Ammon's horn (tissue), 1 donor: ENCODE measurements around the gene SCP2.

Source experiments
- DNase-seq: peaks from one replicate; pipeline ENCODE4 v3.0.0-alpha.2; 2016; ENCODE audit warnings: low spot score

The SCP2 gene

DNA sequence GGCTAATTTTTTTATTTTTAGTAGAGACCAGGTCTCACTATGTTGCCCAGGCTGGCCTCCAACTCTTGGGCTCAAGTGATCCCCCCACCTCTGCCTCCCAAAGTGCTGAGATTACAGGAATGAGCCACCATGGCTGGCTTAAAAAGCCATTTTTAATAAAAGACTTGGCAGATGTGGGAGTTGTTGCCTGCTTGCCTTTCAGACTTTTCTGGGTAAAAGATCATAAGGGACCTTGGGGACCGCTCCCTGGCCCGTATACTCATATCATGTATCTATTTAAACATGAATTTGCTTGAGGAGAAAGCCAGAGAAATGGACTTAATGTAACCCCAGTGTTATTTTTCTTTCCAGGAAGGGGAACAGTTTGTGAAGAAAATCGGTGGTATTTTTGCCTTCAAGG, 111.5 kb downstream of the SCP2 start:
- DNase-seq = no peak

DNA sequence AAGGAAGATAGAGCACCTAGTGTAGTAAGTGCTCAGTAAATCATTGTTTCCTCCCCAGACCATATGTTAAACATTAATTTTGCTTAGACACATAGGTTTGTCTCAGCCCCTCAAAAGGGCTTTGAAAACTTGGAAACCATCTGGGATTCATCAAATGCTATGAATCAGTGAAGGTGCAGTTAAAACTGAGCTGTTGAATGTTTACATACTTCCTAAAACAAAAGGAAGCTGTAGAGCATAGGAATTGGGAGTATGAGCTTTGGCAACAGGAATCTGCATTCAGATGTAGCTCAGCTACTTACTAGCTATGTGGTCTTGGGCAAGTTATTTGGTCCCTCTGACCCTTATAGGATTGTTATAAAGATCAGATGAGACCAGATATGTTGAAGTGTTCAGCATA, 116.2 kb downstream of the SCP2 start:
- no peak for DNase-seq

DNA sequence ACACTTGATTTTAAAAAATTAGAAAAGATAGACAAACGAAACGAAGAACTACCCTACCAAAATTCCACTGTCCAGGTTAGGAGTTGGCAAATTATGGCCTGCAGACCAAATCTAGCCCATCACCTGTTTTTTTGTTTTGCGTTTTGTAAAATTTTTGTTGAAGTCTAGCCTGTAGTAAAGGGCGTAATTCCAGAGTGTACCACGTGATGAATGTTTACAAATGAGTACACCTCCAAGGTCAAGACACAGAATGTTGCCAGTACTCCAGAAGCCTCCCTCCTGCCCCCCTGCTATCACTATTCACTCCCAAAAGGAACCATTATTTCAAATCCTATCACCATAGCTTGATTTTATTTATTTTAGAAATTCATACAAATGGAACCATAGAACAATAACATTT, 117.8 kb downstream of the SCP2 start:
- DNase-seq = no peak

DNA sequence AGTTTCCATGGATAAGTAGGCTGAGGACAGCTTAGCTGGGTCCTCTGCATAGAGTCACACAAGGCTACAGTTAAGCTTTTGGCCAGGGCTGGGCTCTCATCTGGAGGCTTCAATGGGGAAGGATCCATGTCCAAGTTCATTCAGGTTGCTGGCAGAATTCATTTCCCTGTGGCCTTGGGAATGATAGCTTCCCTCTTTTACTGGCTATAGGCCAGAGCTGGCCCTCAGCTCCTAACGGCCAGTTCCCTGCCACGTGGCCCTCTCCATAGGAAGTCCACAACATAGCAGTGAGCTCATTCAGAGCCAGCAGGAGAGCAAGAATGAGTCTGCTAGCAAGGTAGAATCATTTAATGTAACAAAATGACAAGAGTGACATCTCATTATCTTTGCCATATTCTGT, 119.9 kb downstream of the SCP2 start:
- no peak for DNase-seq

DNA sequence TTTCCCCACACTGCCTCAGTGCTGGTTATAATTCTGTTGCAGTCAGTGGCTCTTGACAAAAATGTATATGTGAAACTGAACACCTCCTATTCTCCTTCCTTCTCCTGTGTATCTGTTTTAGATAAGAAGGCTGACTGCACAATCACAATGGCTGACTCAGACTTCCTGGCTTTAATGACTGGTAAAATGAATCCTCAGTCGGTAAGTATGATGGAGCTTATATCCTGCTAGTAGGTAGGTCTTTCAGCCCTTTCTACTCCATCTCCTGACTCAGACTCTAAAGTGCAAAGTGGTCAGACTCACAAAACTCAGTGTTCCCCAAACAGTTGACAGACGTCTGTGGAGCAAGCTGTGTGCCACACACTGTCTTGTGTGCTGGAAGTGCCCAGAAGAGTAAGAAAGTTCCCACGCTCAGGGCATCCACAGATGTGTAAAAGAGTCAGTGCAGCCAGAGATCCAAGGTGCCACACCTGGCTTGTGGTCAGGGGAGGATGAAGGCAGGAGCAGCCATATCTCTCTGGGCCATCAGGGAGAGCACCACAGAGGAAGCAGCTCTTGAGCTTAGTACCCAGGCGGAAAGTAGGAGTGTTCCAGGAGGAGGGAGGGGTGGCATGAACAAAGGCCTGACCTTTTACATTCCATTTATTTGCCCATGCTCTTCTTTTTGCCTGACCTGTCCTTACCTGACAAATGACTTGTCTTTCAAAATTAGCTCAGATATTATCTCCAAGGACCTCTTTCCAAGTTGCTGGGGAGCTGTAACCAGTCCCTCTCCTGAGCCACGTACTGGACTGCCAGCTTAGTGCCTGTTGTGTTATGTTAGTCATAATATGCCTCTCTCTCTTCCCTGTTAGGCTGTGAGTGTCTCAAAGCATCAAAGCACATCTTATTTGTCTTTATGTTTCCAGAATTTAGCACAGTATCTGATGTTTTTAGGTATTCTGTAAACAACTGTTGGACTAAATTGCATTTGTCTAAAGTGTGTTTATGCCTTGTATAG, 121.0 kb downstream of the SCP2 start:
- no peak for DNase-seq

DNA sequence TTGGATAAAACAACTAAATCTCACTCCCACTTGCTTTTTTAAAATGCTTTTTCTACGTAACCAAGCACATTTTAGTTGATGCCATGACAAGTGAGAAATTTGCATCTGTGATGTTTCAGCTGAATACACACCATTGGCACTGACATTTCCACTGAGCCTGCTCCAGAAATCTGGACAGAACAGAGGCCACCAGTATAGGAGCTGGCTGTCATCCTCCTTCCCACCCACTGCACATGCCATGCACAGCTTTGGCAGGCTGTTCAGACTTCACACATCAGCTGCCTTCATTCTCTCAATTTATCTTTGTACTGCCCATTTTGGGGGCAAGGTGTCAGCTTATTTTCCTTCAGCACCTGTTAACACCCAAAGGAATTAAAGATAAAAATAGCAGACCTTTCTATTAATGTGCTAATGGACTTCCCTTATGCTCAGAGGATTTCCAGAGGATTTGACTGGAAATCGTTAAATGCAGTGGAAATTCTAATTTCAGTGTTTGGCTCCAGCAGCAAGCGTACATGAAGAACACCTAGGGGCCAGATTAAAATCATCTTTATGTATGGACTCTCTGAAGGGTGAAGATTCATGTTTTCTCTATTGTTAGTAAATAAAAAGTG, 122.0 kb downstream of the SCP2 start:
- peak; percentile 63 for DNase-seq

DNA sequence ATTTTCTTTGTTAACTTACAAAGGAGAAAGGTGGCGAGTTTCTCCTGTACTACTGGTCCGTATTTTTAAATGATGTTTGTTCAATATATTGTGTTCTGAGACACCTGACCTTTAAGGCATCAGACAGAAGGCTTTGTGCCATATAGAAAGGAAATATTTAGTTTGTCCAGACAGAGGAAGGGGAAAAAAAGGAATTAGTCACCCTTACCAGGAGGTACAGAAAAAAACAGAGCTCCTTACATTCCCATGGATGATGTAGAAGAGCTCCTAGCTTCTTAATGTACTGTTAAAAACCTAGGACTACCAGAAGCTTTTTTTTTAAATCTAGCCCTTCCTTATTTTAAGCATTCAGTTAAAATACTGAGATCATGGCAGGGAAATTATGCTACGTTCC, 122.5 kb downstream of the SCP2 start:
- no peak for DNase-seq

DNA sequence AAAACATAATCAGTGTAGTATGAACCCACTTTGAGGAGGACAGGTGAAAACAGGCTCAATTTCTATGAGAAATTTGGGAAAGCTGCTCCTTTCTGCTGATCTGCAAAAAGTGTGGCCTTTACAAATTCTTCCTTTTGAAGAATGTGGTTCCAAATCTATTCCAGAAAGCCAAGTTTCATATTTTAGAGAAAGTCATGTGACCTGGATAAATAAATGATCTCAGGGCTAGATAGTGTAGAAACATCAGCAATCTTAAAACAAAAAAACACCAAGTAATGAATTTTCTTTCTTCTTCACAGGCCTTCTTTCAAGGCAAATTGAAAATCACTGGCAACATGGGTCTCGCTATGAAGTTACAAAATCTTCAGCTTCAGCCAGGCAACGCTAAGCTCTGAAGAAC, 123.2 kb downstream of the SCP2 start:
- no peak for DNase-seq

DNA sequence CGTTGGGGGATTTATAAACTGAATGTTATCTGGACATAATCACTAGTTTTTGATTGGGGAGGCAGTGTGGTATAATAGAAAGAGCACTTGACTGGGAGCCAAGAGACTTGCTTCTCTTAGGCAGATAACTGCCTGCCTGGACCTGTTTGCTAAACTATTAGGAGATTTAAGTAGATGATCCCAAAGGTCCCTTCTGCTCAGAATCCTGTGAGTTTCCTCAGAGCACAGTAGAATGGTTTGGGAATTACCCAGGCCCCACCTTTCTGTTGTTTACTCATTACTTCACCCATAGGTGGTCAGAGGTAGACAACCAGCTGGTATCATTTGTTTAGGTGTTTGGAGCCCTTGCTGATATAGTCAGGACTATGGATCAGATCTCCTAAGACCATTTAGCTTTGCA, 124.6 kb downstream of the SCP2 start:
- DNase-seq = no peak

DNA sequence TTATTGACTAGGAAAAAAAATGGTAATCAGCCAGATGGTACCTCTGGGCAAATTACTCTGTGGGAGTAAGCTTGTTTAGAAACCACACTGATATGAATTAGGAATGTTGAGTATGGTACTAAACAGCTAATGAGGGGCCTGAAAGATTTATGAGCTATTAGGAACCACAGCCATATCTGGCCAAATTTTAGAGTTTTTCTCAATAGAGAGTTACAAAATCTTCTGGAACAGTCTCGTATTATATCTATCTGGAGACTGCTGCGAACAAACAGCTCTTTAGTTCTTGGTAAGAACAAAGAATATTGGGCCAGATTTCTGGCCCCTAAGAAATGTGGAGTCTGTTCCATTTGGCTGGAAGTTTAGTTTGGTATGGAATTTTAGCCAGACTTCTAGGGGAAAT, 130.1 kb downstream of the SCP2 start:
- no peak for DNase-seq

DNA sequence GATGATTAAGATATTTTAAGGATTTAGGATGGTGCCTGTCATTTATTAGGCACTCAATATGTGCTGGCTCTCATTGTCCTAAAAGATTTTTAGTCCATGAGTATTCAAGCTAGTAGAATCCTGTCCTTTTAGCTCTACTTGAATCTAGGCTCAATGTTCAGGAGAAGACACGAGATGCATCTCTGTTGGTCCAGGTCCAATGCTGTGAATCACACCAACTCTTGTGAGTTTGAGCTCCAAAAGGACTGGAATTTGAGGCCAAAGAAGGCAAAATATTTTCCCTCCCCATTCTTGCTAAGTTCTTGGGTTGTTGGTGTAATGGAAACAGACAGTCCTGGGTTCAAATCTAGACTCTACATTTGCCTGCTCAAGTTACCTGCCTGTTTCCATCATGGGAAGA, 133.5 kb downstream of the SCP2 start:
- DNase-seq = no peak

DNA sequence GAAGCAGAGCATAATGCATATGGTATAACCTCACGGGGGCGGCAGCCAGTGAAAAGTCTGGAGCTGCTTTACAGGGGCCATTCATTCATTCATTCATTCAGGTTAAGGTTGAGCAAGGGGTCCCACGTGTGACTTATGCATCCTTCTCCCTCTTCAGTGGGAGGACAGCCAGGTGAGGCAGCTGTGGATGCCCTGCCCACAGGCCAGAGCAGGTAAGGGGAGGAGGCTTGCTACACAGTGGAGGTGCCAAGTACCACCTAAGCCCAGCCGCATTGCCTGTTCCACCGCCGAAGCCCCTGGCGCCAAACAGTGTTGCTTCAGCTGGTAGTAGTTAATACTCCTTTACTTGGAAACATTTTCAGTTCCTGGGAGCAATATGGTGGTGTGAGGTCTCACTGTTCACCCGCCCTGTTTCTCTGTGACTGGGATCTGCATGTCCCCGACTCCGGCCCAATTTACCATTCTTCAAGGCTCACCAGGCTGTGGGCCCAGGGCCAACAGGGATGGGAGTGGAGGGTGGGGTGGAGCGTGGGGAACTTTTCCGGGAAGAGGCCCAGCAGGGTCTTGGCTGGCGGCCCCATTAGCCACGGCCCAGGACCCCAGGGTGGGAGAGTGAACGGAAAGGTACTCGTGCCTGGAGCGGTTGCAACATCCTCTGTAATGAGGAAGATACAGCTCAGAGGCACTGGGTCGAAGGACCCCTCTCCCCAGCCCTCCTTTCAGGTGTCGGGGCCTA, 134.2 kb downstream of the SCP2 start:
- DNase-seq = no peak

DNA sequence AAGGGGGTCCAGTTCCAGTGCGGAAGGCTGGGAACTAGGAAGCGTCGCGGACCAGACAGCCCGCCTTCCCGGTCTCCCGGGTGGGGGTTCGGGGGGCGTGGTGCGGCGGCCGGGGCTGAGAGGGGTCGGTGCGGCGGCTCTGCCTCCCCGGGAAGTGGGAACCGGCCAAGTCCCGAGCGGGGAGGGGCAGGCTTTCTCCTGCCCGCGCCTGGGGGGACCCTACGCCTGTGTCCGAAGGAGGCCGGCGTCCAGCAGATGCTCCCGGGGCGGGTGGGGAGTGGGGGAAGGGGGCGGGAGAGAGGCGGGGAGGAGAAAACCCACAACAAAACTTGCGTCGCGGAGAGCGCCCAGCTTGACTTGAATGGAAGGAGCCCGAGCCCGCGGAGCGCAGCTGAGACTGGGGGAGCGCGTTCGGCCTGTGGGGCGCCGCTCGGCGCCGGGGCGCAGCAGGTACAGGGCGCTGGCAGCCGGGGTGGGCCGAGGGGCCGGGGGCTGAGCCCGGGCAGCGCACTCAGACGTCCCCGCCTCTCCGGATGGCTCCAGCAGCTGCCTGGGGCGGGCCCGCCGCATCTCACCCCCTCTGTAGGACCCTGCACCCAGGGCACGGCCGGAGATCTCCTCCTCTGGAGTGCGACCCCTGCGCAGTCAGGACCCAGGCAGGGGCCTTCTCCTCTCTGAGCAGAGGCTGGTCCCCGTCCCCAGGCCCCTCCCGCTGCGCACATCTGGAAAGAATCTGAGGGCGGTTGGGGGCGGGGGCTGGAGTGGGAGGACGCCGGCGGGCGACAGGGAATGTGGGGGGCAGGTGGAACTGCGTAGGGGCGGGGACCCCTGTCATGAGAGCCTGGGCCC, 135.0 kb downstream of the SCP2 start, which contains the start of gene PODN:
PODN (plus strand) TSS at position 355 of the 849 bp plus-strand sequence. CDS start 7,643 bp downstream, outside the sequence.
- no peak for DNase-seq

DNA sequence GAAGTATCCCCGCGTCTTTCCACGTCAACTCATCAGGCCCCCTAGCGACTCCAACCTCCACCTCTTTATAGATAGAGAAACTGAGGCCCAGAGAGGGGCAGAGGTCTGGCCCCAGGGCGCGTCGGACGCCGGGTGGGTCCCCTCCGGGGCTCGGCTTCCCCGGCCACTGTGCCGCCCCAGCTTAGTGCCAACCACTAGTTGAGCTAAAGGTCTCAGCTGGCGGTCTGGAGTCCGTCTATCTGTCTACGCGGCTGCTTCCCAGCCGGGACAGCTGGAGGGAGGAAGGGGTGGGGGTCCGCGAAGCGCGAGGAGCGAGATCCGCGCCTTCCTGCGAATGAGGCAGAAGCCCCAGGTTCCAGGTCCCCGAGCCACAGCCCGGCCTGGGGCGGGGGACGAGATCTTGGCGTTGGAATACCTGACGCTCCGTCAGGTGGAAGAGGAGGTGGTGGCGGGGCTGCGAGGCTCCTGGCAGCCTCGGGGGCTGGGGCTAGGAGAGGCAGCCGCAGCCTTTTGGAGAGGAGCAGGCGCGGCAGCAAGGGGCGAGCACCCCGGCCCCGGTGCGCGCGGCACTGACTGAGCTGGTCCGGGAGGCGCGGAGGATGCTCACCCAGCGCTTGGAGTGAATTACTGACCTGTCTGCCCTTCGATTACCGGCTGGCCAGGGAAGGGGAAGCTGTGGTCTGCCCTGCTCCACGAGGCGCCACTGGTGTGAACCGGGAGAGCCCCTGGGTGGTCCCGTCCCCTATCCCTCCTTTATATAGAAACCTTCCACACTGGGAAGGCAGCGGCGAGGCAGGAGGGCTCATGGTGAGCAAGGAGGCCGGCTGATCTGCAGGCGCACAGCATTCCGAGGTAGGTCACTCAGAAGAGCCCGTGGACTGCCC, 135.9 kb downstream of the SCP2 start:
- no peak for DNase-seq

DNA sequence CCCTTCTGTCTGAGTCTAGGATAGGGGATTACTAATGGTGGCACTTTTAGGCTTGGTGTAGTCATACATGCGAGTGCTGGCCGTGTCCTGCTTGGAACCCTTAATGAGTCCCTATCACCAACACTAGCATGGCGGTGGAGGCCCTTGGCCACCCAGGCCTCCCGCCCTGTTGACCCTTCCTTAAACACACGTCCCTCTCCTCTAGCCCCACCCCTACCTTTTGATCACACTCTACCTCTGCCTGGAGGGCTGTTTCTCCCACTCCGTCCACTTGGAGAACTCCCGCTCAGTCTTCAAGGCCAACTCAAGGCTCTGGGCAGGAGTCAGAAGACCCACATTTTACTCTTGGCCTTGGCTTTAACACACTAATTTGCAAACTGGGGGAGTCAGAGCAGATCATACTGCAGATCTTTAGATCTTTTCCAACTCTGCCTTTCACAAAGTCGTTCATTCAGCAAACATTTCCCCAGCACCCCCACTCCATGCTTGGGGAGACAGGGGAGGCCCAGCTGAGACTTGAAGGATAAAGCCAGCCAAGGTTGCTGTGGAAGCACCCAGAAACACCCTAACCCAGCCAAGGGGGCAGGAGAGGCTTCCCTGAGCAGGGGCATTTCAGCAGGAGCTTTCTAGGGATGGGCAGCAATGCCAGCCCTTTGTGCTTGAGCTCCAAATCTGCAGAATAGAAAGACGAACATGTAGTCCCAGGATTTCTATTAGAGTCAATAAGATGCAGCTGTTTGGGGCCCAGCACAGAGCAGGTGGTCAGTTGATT, 136.9 kb downstream of the SCP2 start:
- DNase-seq = no peak

DNA sequence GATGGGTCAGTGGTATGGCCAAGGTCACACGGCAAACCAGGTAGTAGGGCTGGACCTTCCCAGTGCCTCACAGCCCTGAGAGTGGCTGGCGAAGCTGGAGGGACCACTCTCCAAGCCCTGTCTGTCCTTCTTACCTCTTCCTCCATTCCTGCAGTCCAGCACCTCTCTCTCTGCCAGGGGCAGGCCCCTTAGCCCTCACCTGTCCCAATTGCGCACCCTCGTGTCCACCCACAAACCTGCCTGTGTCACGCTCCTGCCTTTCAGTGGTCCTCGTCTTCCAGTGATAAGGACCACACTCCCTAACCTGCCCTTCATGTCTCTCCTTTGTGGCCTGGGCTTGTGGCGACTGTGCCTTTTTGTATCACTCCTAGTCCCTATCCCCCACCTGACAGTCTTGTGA, 138.3 kb downstream of the SCP2 start:
- DNase-seq = no peak

DNA sequence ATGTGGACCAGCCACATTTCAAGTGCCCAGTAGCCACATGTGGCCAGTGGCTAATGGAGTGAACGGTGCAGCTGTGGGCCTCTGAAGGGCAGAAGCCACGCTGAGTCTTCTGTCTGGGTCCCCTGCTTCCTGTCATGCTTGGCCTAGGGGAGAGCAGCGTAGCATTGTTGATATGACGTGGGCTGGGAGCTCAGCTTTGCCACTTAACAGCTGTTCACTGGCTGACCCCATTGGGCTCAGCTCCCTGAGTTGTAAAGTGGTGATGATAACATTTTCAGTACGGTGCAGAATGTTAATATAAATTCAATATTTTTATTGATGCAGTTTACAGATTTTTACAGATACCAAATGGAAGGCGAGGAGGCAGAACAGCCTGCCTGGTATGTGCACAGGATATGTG, 139.4 kb downstream of the SCP2 start:
- no peak for DNase-seq

DNA sequence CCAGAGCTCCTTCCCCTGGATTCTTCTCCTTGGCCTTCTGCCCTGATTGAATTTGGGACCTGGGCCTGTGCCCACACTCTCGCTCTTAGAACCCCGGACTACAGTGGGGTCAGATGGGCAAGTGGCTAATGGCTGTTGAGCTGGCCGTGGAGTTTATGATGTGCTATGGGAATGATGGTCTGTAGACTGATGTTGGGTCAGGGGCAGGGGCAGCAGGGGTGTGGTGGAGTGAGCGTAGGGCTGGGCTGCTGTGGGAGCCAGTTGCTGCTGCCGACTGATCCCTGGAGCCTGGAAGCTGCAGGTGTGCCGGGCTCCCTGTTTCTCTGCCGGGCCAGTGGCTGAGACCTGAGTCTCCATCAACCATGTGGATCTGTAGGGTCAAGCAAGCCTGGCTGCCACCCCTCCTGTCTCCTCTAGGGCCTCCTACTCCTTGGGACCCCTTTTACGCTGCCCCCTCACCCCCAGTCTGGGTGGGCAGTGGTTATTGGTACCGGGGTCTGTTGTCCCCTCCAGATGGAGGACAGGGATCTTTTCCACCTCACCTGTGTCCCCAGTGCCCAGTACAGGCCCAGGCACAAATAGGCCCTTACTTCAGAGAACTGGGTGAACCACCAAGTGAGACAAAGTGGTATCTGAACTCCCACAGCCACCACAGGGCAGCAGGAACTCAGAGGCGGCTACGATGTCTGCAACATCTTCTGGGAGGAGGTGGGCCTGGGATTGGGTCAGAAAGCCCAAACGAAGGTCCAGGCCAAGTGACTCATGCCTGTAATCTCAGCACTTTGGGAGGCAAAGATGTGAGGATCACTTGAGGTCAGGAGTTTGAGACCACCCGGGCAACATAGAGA, 140.0 kb downstream of the SCP2 start:
- DNase-seq = no peak

DNA sequence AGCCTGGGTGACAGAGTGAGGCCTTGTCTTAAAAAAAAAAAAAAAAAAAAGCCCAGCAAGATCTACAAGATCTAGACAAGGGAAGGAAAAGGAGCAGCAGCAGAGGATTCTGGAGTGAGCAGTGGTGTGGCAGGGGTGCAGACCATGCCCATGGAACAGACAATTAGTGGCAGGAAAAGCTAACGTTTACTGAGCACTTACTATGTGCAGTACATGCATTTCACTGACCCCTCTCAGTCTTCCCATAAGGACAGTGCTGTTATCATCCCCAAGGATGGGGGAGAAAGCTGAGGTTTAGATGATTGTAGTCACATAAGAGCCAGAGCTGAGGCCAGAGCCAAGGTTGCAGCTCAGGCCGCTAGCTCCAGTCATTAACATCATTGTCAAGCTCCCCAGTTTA, 140.8 kb downstream of the SCP2 start:
- DNase-seq = no peak
